ENCODE measurements around the gene ZNF469. TPM values are rescaled to one million over a fixed set of nuclear protein-coding genes. Genes with fewer than 3 reads are reported as not detected.
"Not testable (repeated sequence)": the region's sequence is repeated elsewhere in the genome, so short reads cannot be mapped to it uniquely, and the experiment has no call there.

The ZNF469 gene
- total RNA-seq, 1 experiment from 2014 or later = 0.12 TPM

DNA sequence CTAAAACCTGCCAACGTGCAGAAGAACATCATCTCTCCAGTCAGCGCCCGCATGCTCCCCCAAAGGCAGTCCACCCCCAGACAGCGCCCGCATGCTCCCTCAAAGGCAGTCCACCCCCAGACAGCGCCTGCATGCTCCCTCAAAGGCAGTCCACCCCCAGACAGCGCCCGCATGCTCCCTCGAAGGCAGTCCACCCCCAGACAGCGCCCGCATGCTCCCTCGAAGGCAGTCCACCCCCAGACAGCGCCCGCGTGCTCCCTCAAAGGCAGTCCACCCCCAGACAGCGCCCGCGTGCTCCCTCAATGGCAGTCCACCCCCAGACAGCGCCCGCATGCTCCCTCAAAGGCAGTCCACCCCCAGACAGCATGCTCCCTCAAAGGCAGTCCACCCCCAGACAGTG is 22.4 kb upstream of the ZNF469 start:
- not testable (repeated sequence) for DNase-seq (ENCODE audit: low spot score)

DNA sequence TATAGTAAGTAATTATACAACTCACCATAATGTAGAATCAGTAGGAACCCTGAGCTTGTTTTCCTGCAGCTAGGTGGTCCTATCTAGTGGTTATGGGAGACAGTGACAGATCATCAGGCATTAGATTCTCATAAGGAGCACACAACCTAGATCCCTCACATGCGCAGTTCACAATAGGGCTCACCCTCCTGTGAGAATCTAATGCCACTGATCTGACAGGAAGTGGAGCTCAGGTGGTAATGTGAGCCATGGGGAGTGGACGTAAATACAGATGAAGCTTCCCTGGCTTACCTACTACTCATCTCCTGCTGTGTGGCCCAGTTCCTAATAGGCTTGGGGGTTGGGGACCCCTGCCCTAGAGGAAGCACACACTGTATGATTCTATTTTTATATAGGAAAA is 21.8 kb upstream of the ZNF469 start:
- no peak for DNase-seq (ENCODE audit: low spot score)

DNA sequence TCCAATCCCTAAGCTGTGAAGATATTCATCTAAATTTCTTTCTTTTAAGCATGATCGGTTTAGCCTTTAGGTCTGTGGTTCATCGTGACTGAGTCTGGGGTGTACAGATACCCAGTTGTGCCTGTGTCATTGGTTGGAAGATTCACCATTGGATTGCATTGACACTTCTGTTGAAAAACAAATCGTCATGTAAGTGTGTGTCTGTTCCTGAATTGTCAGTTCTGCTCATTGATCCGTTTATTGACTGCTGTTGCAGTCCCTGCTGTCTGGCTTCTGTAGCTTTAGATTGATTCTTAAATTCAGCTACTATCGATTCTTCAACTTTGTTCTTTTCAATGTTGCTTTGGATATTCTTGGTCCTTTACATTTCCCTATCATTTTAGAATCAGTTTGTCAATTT is 21.0 kb upstream of the ZNF469 start:
- no peak for DNase-seq (ENCODE audit: low spot score)

- no peak for DNase-seq (ENCODE audit: low spot score)
These were observed 19.4 kb upstream of the ZNF469 start for GRCh38 chr16:88363239-88363891.

DNA sequence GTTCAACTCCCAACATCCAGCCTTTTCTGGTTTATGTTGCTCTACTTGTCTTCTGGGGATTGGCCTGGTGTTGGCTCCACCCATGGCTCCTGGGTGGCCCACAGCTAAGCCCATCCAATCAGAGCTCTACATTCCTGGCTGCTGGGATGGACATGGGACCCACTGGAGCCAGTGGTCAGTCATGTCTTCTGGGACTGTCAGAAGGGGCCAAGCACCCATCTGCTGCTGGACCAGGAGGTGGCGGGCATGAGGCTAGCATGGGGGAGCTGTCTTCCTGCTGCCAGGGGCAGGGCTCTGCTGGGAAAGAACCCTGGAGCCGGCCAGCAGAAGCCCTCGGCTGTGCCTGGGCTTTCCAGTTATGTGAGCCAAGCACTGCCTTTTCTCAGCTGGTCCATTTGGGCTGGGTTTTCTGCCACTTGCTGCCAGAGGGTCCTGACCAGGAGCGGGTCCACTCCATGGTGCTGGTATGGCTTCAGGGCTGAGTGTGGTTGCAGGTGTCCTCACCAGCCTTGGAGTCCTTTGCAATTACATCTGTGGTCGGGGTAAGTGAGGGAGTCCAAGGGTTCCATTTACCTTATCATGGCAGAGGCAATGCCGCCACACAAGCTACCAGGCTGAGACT is 17.4 kb upstream of the ZNF469 start:
- no peak for DNase-seq (ENCODE audit: low spot score)

- no peak for DNase-seq (ENCODE audit: low spot score)
These were observed 16.6 kb upstream of the ZNF469 start for GRCh38 chr16:88366032-88366703.

DNA sequence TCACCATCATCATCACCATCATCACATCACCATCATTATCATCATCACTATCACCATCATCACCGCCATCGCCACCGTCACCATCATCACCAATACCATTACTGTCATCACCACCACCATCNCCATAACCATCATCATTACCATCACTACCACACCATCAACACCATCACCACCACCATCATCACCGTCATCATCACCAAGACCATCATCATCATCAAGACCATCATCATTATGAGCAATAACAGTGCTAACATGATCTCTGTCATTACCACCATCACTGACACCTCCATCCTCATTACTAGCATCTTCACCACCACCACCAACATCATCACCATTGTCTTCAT is 16.1 kb upstream of the ZNF469 start:
- no peak for DNase-seq (ENCODE audit: low spot score)

GRCh38 chr16:88367560-88367959 is 15.2 kb upstream of the ZNF469 start:
- no peak for DNase-seq (ENCODE audit: low spot score)

DNA sequence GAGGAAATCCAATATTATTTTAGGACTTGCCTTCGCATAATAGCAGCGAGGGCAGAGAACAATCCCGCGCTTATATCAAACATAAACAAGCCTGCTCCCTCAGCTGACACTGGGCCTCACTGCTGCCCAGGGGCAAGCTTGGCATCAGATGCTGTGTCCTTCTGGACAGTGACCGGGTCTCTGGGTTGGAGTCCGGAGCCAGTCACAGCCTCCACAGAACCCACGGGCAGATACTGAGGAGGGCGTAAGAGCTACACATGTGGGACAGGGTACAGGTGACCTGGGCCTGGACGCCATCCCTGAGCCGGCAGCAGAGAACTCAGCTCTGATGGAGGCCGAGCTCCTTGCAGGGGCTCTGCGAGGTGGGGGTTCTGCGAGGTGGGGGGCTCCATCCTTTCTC is 14.7 kb upstream of the ZNF469 start:
- DNase-seq (ENCODE audit: low spot score) = no peak

- DNase-seq (ENCODE audit: low spot score) = no peak
These were observed 13.8 kb upstream of the ZNF469 start for GRCh38 chr16:88368994-88369393.

DNA sequence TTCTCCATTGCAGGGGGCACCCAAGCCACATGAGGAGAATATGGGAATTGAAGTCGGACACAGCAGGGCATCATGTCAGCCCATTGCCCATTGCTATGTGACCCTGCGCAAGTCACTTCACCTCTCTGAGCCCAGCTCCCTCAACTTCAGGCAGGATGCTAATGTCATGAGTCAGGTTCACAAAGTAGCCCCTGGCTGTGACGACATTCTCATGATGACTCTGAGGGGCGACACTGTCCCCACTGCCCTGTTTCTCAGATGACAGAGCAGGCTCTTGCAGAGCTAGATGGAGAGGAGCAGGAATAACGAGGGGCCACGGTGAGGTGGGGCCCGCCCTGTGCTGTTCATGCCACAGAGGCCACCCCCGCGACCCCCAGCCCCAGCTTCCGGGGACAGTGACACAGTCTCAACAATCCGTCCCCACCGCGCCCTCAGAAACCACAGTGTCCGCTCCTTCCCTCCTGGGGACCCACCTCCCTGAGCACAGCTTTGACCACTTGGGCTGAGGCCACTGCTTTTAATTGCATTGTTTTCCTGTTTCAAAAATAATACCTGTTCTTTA is 13.2 kb upstream of the ZNF469 start:
- no peak for DNase-seq (ENCODE audit: low spot score)

DNA sequence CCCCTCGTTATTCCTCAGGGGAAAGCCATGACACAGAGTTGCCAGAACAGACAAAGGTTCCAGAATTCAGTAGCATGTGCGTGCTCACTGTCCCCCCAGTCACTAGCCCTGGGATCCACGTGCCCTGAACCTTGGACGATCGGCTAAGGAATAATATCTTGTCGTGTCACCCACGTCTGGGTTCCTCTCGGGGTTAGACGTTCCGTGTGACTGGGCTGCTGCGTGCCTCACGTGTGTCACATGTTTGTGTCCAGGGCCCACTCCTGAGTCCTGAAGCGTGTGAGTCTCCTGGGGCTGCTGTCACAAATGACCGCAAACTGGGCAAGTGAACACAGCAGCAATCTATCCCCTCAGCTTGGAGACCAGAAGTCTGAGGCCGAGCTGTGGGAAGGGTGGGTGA is 12.4 kb upstream of the ZNF469 start:
- no peak for DNase-seq (ENCODE audit: low spot score)

DNA sequence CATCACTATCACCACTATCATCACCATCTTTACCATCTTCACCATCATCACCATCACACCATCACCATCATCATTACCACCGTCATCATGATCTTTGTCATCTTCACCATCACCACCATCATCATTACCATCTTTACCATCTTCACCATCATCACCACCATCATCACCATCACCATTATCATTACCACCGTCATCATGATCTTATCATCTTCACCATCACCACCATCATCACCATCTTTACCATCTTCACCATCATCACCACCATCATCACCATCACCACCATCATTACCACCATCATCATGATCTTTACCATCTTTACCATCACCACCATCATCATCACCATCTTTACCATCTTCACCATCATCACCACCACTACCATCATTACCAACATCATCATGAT is 10.2 kb upstream of the ZNF469 start:
- DNase-seq (ENCODE audit: low spot score) = no peak

DNA sequence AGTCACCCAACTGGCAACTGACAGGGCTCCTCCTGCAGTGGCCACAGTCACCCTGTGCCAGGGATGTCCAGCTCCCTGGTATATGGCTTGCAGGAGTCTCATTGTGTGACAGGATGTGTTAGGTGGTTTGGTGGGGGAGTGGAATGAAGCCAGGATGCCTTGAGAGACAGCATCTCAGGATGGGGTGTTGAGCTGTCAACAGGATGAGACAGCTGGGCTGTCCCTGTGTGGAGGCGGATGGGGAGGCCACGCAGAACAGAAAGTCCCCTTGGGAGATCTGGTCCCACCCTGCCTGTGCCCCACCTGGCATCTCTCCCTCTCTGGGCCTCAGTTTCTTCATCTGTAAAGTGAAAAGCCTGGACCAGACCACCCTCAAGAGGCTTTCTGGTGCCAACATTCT is 9.5 kb upstream of the ZNF469 start:
- no peak for DNase-seq (ENCODE audit: low spot score)

DNA sequence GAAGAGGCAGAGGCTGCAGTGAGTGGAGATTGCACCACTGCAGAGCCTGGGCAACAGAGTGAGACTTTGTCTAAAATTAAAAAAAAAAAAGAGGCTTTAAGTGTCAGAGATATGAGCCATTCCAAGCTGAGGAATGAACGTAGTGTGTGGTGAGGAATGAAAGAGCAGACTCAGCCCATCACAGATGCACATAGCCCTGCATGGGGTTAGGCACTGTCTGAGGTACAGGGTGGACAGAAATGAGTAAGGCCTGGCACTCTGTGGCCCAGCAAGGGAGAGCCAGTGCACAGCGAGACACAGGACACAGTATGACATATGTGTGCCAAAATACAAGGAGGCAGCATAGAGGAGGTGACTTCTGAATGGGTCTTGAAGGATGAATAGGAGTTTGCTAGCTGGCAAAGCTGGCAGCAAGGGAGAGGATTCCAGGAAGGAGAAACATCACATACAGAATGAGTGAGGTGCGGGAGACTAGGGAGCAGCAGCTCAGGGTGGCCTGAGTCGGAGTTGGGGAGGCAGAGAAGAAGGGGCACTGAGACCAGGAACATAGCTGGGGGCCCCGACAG is 8.7 kb upstream of the ZNF469 start:
- DNase-seq (ENCODE audit: low spot score) = no peak

- no peak for DNase-seq (ENCODE audit: low spot score)
These were observed 8.0 kb upstream of the ZNF469 start for GRCh38 chr16:88374736-88375135.

DNA sequence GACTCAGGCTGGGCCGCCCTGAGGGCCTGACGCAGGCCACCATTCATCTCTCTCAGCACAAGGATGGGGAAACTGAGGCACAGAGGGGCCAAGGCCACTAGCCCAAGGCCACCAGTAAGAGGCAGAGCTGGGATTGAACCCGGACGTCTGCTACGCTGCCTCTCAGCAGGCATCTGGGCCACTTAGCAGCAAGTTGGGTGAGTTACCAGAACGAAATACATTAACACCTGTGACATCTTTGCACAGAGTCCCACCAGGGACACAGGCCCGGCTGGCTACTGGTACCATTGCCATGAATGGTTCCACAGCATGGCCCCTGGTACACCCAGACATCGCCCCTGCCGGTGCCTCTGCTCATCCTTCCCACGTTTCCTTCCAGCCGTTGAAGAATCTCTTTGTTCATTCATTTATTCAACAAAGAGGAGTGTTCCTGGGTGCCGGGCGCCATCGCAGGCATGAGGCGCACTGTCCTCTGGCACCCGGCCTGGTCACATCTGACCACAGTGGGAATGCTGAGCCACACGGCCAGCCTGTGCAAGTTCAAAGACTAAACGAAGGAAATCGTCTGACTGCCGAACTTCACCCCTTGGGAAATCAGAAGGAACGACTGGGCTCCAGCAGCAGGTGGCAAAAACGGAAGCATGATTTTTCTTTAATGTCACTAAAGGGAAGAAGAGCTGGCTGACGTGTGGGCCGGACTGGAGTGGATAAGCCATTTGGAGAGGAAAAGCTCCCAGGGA is 7.4 kb upstream of the ZNF469 start:
- DNase-seq (ENCODE audit: low spot score) = no peak

- no peak for DNase-seq (ENCODE audit: low spot score)
These were observed 6.5 kb upstream of the ZNF469 start for GRCh38 chr16:88375996-88376834.

GRCh38 chr16:88376835-88377726 is 5.7 kb upstream of the ZNF469 start:
- DNase-seq (ENCODE audit: low spot score) = no peak

DNA sequence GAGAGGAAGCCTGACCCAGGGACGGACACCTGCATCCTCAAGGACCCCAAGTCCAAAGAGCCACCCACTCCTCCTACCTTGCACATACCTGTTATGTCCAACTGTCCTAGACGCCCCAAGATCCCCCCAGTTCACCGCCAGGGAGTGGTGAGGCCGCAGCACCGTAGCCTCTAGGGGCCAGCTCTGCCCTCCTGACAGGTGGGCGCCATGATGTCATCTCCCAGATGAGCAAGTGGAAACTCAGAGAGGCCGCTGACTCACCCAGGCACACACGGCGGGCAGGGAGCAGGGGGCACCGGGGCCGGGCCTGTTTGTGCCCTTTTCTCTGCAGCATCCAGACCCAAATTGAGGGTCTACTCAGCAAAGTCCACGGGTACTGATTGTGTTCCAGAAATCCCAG is 4.8 kb upstream of the ZNF469 start:
- DNase-seq (ENCODE audit: low spot score) = no peak

All from H4 (cell line).